ENCODE measurements around the gene RHOH.

DNA sequence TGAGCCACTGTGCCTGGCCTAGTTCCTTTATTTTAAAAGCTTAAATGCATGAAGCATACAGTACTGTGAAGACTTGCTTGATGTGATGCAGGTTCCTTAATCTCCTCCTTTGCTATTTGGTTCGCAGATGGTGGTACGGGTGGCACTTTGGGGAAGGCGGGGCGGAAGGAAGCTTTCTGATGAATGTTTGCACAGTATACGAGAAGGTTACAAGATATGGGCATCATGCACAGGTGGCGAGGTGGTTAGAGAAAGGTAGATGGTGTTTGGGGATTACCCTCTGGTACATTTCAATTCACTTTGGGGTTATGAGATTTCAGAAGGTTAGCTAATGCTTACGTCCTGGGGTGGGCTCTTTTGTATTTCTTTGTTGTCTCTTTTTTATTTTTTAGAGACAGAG is 17.2 kb downstream of the RHOH start:
- TF ChIP-seq, protein P1, sequence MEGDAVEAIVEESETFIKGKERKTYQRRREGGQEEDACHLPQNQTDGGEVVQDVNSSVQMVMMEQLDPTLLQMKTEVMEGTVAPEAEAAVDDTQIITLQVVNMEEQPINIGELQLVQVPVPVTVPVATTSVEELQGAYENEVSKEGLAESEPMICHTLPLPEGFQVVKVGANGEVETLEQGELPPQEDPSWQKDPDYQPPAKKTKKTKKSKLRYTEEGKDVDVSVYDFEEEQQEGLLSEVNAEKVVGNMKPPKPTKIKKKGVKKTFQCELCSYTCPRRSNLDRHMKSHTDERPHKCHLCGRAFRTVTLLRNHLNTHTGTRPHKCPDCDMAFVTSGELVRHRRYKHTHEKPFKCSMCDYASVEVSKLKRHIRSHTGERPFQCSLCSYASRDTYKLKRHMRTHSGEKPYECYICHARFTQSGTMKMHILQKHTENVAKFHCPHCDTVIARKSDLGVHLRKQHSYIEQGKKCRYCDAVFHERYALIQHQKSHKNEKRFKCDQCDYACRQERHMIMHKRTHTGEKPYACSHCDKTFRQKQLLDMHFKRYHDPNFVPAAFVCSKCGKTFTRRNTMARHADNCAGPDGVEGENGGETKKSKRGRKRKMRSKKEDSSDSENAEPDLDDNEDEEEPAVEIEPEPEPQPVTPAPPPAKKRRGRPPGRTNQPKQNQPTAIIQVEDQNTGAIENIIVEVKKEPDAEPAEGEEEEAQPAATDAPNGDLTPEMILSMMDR (IDR thresholded peaks at IDR 0.05 in 4 of 5, conservative IDR thresholded peaks at IDR 0.05 in 1 of 5): no peak
- TF ChIP-seq POLR2A (IDR thresholded peaks at IDR 0.05): no peak
